ENCODE results near the gene CCNF. TPM values are rescaled to one million over a fixed set of nuclear protein-coding genes. Genes with fewer than 3 reads are reported as not detected.

CCNF gene, protein sequence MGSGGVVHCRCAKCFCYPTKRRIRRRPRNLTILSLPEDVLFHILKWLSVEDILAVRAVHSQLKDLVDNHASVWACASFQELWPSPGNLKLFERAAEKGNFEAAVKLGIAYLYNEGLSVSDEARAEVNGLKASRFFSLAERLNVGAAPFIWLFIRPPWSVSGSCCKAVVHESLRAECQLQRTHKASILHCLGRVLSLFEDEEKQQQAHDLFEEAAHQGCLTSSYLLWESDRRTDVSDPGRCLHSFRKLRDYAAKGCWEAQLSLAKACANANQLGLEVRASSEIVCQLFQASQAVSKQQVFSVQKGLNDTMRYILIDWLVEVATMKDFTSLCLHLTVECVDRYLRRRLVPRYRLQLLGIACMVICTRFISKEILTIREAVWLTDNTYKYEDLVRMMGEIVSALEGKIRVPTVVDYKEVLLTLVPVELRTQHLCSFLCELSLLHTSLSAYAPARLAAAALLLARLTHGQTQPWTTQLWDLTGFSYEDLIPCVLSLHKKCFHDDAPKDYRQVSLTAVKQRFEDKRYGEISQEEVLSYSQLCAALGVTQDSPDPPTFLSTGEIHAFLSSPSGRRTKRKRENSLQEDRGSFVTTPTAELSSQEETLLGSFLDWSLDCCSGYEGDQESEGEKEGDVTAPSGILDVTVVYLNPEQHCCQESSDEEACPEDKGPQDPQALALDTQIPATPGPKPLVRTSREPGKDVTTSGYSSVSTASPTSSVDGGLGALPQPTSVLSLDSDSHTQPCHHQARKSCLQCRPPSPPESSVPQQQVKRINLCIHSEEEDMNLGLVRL
- 16.8 to 24.3 TPM (median 23.8 TPM) in 5 replicates for total RNA-seq (2022; extraction: Qiagen RNA extraction; ENCODE audit: low read depth)

DNA sequence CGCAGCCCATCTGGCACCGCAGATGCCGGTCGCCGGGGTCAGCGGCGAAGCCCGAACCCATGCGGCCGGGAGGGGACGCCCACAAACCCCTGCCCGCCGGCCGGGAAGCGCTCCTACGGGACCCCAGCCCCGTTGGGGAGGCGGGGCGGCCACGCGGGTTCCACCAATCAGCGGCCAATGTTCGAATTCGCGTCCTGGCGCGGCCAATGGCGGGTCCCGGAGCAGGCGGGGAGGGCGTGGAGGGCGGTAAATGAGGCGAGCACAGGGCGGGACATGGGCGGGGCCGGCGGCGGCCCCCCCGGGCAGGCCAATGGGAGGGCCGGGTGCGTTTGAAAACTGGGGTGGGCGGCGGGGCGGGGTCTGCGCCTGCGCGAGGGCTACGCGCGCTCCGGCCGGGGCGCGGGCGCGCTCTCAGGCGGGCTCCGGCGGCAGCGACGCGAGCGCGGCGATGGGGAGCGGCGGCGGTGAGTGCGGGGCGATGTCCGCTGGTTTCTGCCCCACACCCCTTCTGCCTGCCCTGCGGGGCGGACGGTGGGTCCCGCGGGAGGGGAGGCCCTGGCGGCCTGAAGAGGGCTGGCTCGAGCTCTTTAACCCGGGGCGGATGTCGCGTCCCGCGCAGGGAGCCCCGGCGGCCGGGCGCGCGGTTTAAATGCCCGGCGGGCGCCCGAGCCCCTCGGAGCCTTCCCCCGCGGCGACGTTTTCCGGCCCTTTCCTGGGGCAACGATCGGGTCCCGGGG, at the start of gene CCNF:
Gene CCNF, plus strand, starts transcription at position 414 of the 737 bp plus-strand sequence. Its CDS starts 35 bp downstream, at position 449.

DNA sequence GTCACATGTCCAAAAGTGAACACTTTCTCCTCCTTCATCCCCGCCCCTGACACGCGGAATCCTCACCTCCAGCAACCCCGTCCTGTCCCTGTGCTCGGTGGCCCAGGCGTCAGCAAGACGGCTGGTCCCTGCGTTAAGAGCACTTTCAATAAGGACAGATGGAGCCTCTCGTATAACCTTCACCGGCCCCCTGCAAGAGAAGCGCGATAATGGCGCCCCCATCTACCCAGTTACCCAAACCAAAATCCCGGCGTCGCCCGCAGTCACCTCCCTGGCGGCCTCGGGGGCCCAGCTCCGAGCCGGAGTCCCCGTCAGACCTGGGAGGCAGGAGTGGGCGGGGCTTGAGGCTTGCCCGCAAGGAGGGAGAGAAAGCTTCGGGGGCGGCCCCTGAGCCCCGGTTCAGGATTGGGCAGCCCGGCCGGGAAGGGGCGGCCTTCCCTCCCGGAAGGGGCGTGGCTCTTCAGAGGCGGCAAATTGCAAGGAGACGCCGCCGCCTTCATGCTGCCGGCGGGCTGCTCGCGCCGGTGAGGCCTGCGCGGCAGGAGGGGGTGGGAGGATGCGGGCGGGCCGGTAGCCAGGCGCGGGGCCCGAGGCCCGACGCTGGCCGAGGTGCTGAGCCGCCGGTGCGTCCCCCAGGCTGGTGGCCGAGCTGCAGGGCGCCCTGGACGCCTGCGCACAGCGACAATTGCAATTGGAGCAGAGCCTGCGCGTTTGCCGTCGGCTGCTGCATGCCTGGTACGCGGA, 30.6 kb downstream of the CCNF start, which contains the start of gene TEDC2:
Gene TEDC2, plus strand, starts transcription at position 463 of the 744 bp plus-strand sequence. Its CDS starts 36 bp downstream, at position 499.

DNA sequence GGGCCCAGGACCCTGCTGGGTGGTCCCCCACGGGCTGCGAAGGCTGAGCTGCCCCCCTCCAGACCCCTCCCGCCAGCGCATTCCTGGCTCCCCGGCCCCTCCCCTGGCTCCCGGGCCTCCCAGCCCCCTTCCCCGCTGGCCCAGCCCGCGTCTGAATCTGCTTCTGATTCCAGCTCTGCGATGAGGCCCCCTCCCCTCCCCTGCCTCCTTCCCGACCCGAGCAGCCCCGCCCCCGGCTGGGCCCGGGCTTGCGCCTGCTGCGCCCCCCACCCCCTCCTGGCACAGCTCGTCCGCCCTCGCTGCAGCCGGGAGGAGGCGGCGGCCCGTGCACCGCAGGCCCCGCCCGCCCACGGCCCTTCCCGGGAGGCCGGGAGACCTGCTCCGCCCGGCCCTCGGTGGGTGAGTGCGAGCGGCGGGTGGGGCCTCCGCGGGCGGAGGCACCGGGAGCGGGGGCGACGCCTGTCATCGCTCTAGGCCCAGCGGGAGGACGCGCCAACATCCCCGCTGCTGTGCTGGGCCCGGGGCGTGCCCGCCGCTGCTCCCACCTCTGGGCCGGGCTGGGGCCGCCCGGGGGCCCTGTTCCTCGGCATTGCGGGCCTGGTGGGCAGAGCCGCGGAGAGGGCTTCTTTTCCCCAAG, 41.9 kb downstream of the CCNF start, which contains the start of gene NTN3:
Gene NTN3, plus strand, starts transcription at position 282 of the 637 bp plus-strand sequence. CDS start 405 bp downstream, outside the sequence.

DNA sequence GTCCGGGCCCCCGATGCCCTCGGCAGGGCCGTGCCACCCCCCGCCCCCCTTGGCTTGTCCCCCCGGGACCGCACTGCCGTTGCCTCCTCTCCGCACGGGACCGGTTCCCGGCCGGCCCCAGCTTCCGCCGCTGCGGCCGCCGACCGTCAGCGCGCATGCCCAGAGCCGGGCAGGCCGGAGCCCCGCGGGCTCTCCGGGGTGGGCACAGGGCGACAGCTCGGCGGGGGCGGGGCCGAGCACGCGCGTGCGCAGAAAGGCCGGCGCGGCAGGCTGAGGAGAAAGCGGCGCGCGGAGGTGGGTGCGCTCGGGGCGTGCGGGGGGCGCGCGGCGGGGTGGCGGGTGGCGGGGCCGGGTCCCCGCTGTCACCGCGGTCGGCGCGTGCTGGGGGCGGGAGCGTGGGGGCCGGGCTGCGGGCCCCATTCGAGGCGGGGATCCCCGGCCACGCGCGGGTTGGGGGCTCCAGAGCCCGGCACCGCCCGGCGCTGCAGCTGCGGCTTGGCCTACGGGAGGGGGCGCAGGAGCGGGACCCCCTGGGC, 45.7 kb downstream of the CCNF start, which contains the start of gene TBC1D24:
Gene TBC1D24, plus strand, starts transcription at position 251 of the 536 bp plus-strand sequence. CDS start 21,022 bp downstream, outside the sequence.

Other genes starting within 250 kb of the CCNF start
- gene CASKIN1, start 232.8 kb upstream of the CCNF start, total RNA-seq (2022; extraction: Qiagen RNA extraction; ENCODE audit: low read depth) = 0.29 to 1.5 TPM (median 0.56 TPM) in 5 replicates
- 33.6 to 52.3 TPM (median 51.7 TPM) in 5 replicates for gene MLST8, start 224.0 kb upstream of the CCNF start, total RNA-seq (2022; extraction: Qiagen RNA extraction; ENCODE audit: low read depth)
- 2.8 to 6.7 TPM (median 5.2 TPM) in 5 replicates for gene BRICD5, start 218.6 kb upstream of the CCNF start, total RNA-seq (2022; extraction: Qiagen RNA extraction; ENCODE audit: low read depth)
- gene PGP, start 214.6 kb upstream of the CCNF start, total RNA-seq (2022; extraction: Qiagen RNA extraction; ENCODE audit: low read depth) = 14.5 to 39.0 TPM (median 37.6 TPM) in 5 replicates
- gene E4F1, start 205.9 kb upstream of the CCNF start, total RNA-seq (2022; extraction: Qiagen RNA extraction; ENCODE audit: low read depth) = 11.9 to 30.7 TPM (median 24.8 TPM) in 5 replicates
- gene DNASE1L2, start 193.0 kb upstream of the CCNF start, total RNA-seq (2022; extraction: Qiagen RNA extraction; ENCODE audit: low read depth) = 0.75 to 2.1 TPM (median 1.6 TPM) in 5 replicates
- gene ECI1, start 177.9 kb upstream of the CCNF start, total RNA-seq (2022; extraction: Qiagen RNA extraction; ENCODE audit: low read depth) = 41.0 to 92.8 TPM (median 86.3 TPM) in 5 replicates
- 254 to 289 TPM (median 260 TPM) in 5 replicates for gene RNPS1, start 161.3 kb upstream of the CCNF start, total RNA-seq (2022; extraction: Qiagen RNA extraction; ENCODE audit: low read depth)
- gene ABCA3, start 88.7 kb upstream of the CCNF start, total RNA-seq (2022; extraction: Qiagen RNA extraction; ENCODE audit: low read depth) = 13.8 to 23.1 TPM (median 19.7 TPM) in 5 replicates
- gene TEDC2, start 30.7 kb downstream of the CCNF start, total RNA-seq (2022; extraction: Qiagen RNA extraction; ENCODE audit: low read depth) = 12.6 to 24.4 TPM (median 21.2 TPM) in 5 replicates
- 0.12 TPM in 1 of 5 replicates, not detected in the others for gene NTN3, start 41.9 kb downstream of the CCNF start, total RNA-seq (2022; extraction: Qiagen RNA extraction; ENCODE audit: low read depth)
- gene TBC1D24, start 45.7 kb downstream of the CCNF start, total RNA-seq (2022; extraction: Qiagen RNA extraction; ENCODE audit: low read depth) = 5.1 to 8.9 TPM (median 8.5 TPM) in 5 replicates
- gene ATP6V0C, start 84.5 kb downstream of the CCNF start, total RNA-seq (2022; extraction: Qiagen RNA extraction; ENCODE audit: low read depth) = 125 to 283 TPM (median 245 TPM) in 5 replicates
- gene AMDHD2, start 90.9 kb downstream of the CCNF start, total RNA-seq (2022; extraction: Qiagen RNA extraction; ENCODE audit: low read depth) = 10.2 to 28.8 TPM (median 27.7 TPM) in 5 replicates
- not detected in 5 replicates for gene CEMP1, start 102.0 kb downstream of the CCNF start, total RNA-seq (2022; extraction: Qiagen RNA extraction; ENCODE audit: low read depth)
- gene PDPK1, start 108.6 kb downstream of the CCNF start, total RNA-seq (2022; extraction: Qiagen RNA extraction; ENCODE audit: low read depth) = 22.0 to 25.6 TPM (median 22.4 TPM) in 5 replicates

Data from A549 treated with ZK216348 at 1 μM for 4 hours (cell line).